Neural cell (in vitro differentiated cells): Measurements from ENCODE around the gene CASTOR2. TPM values are rescaled to one million over a fixed set of nuclear protein-coding genes. Genes with fewer than 3 reads are reported as not detected.
"Not testable (repeated sequence)": the region's sequence is repeated elsewhere in the genome, so short reads cannot be mapped to it uniquely, and the experiment has no call there.

Experiments used
- H2AFZ ChIP-seq: fragments of 200-600, 300-800 bp; sonication (generic), shearing (Covaris generic); 2 replicates; pipeline ENCODE4 v1.6.0; 2014; ENCODE audit warnings: low read depth, mild to moderate bottlenecking, antibody characterized with exemption, low read length, moderate library complexity
- H3F3A ChIP-seq: fragments of 200-600 bp; shearing (Covaris generic); 2 replicates; pipeline ENCODE4 v1.6.1; 2016; ENCODE audit warnings: mild to moderate bottlenecking, moderate library complexity, mixed read lengths, antibody characterized with exemption, low read length; ENCODE audit not compliant: insufficient read depth, poor library complexity, severe bottlenecking
- H3K27ac ChIP-seq: fragments of 200-600, 300-800 bp; sonication (generic), shearing (Covaris generic); 2 replicates; pipeline ENCODE4 v1.5.1; 2014; ENCODE audit warnings: mild to moderate bottlenecking, low read length, moderate library complexity
- H3K27me3 ChIP-seq: fragments of 300-800, 200-600 bp; sonication (generic), shearing (Covaris generic); 2 replicates; pipeline ENCODE4 v1.6.0; 2014; ENCODE audit warnings: mild to moderate bottlenecking, low read depth, low read length, moderate library complexity; ENCODE audit not compliant: insufficient read depth
- H3K36me3 ChIP-seq: fragments of 300-800, 200-600 bp; sonication (generic), shearing (Covaris generic); 2 replicates; pipeline ENCODE4 v1.5.1; 2014; ENCODE audit warnings: mild to moderate bottlenecking, antibody characterized with exemption, low read length, moderate library complexity; ENCODE audit not compliant: insufficient read depth
- H3K4me2 ChIP-seq: fragments of 300-800, 200-600 bp; sonication (generic), shearing (Covaris generic); 2 replicates; pipeline ENCODE4 v1.6.0; 2014; ENCODE audit warnings: mild to moderate bottlenecking, low read length
- H3K4me3 ChIP-seq: fragments of 300-800, 200-600 bp; sonication (generic), shearing (Covaris generic); 2 replicates; pipeline ENCODE4 v1.5.1; 2014; ENCODE audit warnings: mild to moderate bottlenecking, low read length, moderate library complexity
- H3K79me2 ChIP-seq: fragments of 200-600 bp; shearing (Covaris generic); replicated peaks from 2 replicates; pipeline ENCODE4 v1.6.0; 2014; ENCODE audit warnings: mild to moderate bottlenecking, low read length, moderate library complexity; ENCODE audit not compliant: insufficient read depth
- H3K9ac ChIP-seq: fragments of 300-800, 200-600 bp; sonication (generic), shearing (Covaris generic); 2 replicates; pipeline ENCODE4 v1.6.1; 2016; ENCODE audit warnings: mild to moderate bottlenecking, low read length, mixed read lengths
- H3K9me2 ChIP-seq: fragments of 200-600 bp; shearing (Covaris generic); 2 replicates; pipeline ENCODE4 v1.6.1; 2016; ENCODE audit warnings: mild to moderate bottlenecking, low read length, mixed read lengths; ENCODE audit not compliant: insufficient read depth
- H3K9me3 ChIP-seq: fragments of 200-600, 300-800 bp; sonication (generic), shearing (Covaris generic); 2 replicates; pipeline ENCODE4 v1.6.1; 2016; ENCODE audit warnings: mild to moderate bottlenecking, mixed run types, low read length, moderate library complexity, mixed read lengths
- H4K20me1 ChIP-seq: fragments of 200-600 bp; shearing (Covaris generic); 2 replicates; pipeline ENCODE4 v1.6.1; 2016; ENCODE audit warnings: mild to moderate bottlenecking, mixed run types; ENCODE audit not compliant: insufficient read depth
- CTCF ChIP-seq: fragments of 450-650 bp; IDR thresholded peaks from 2 replicates; pipeline ENCODE4 v1.5.1; 2014; ENCODE audit warnings: antibody characterized with exemption, mild to moderate bottlenecking, moderate library complexity; ENCODE audit not compliant: poor library complexity, severe bottlenecking
- SMC3 ChIP-seq: fragments of 450-650 bp; conservative IDR thresholded peaks from 2 replicates; pipeline ENCODE4 v1.6.1; 2014; ENCODE audit warnings: antibody characterized with exemption, mild to moderate bottlenecking, moderate library complexity; ENCODE audit not compliant: poor library complexity
- TAF1 ChIP-seq: IDR thresholded peaks from 2 replicates; pipeline ENCODE4 v1.6.1; 2012; ENCODE audit warnings: low read depth
- polyA plus RNA-seq: library from polyadenylated mRNA; depleted of rRNA; stranded (reverse); fragments of >200 nt; gene quantifications from 2 replicates; pipeline ENCODE4 v1.2.3, GENCODE V29; 2014

CASTOR2 gene
- polyA plus RNA-seq, 1 donor from 2014 or later, result 13.7 TPM

GRCh38 chr7:75072981-75073283, 108.4 kb downstream of the CASTOR2 start:
- no peaks in the 10 kb centered on the region for H4K20me1 ChIP-seq
- H3K36me3 ChIP-seq, result no peaks in the 10 kb centered on the region

GRCh38 chr7:75074262-75074641, 109.7 kb downstream of the CASTOR2 start:
- peak overlapping the region; percentile 81 for H3K9ac ChIP-seq
- H3K27ac ChIP-seq, result peak overlapping the region; percentile 80
- H3K79me2 ChIP-seq, H3K4me2 ChIP-seq, H3K9me2 ChIP-seq, H4K20me1 ChIP-seq, H3F3A ChIP-seq, H3K36me3 ChIP-seq, H3K27me3 ChIP-seq, H3K9me3 ChIP-seq: not testable (repeated sequence)
- H2AFZ ChIP-seq, result peak overlapping the region; percentile 91
- peak overlapping the region; percentile 86 for H3K4me3 ChIP-seq

More at GRCh38 chr7:75072981-75073283, 108.4 kb downstream of the CASTOR2 start:
- no peaks in the 10 kb centered on the region for H3K9me2 ChIP-seq
- H3K9ac ChIP-seq, result peak overlapping the region; percentile 81
- TF ChIP-seq TAF1 (no peak), CTCF (no peak), SMC3 (no peak)
- peak overlapping the region; percentile 91 for H2AFZ ChIP-seq
- H3K27me3 ChIP-seq, result no peaks in the 10 kb centered on the region
- H3K9me3 ChIP-seq, result no peaks in the 10 kb centered on the region
- H3K4me3 ChIP-seq, result peak overlapping the region; percentile 86
- peak overlapping the region; percentile 95 for H3K4me2 ChIP-seq
- H3F3A ChIP-seq, result no peaks in the 10 kb centered on the region
- H3K27ac ChIP-seq, result peak overlapping the region; percentile 80
- peaks cover 3% of the 10 kb centered on the region for H3K79me2 ChIP-seq

Other genes with a start within 250 kb of the CASTOR2 start
- gene NCF1, start 190.7 kb upstream of the CASTOR2 start, polyA plus RNA-seq, result 0.70 TPM in 1 of 2 replicates, not detected in the other
- 17.7 and 19.9 TPM in 2 replicates for gene GTF2IRD2, start 113.1 kb upstream of the CASTOR2 start, polyA plus RNA-seq
- 31.2 and 37.1 TPM in 2 replicates for gene RCC1L, start 109.1 kb downstream of the CASTOR2 start, polyA plus RNA-seq
- gene GTF2IRD2B, start 127.9 kb downstream of the CASTOR2 start, polyA plus RNA-seq, result 41.4 and 54.5 TPM in 2 replicates